ENCODE results near the gene FNIP2.
"Not testable (repeated sequence)": the region's sequence is repeated elsewhere in the genome, so short reads cannot be mapped to it uniquely, and the experiment has no call there.

Gene FNIP2

GRCh38 chr4:158819942-158820786 is 51.3 kb downstream of the FNIP2 start:
- Mint-ChIP-seq H3K4me1 (ENCODE audit: low read depth) (peaks cover 46% of the 10 kb centered on the region), H3K27ac (no peak overlapping the region), H3K27me3 (ENCODE audit: low read depth) (no peaks in the 10 kb centered on the region), H3K4me3 (no peak overlapping the region), H3K9me3 (no peaks in the 10 kb centered on the region), H3K36me3 (ENCODE audit: low read depth) (peaks cover 2% of the 10 kb centered on the region)
- DNase-seq (ENCODE audit: low spot score): no peak

GRCh38 chr4:158821228-158821971 is 52.6 kb downstream of the FNIP2 start:
- DNase-seq (ENCODE audit: low spot score): no peak
- Mint-ChIP-seq H3K4me1 (ENCODE audit: low read depth) (peaks cover 59% of the 10 kb centered on the region), H3K4me3 (no peak overlapping the region), H3K27me3 (ENCODE audit: low read depth) (no peaks in the 10 kb centered on the region), H3K9me3 (no peaks in the 10 kb centered on the region), H3K36me3 (ENCODE audit: low read depth) (peaks cover 3% of the 10 kb centered on the region), H3K27ac (no peak overlapping the region)

- Mint-ChIP-seq H3K9me3 (no peaks in the 10 kb centered on the region), H3K27ac (no peak overlapping the region), H3K4me1 (ENCODE audit: low read depth) (peaks cover 61% of the 10 kb centered on the region)
Measured at GRCh38 chr4:158822348-158822747, 53.5 kb downstream of the FNIP2 start.

GRCh38 chr4:158823461-158823873 is 54.6 kb downstream of the FNIP2 start:
- H3K36me3 Mint-ChIP-seq (ENCODE audit: low read depth): peaks cover 5% of the 10 kb centered on the region
- no peak overlapping the region for H3K27ac Mint-ChIP-seq
- H3K27me3 Mint-ChIP-seq (ENCODE audit: low read depth): no peaks in the 10 kb centered on the region
- DNase-seq (ENCODE audit: low spot score): no peak
- peaks cover 62% of the 10 kb centered on the region for H3K4me1 Mint-ChIP-seq (ENCODE audit: low read depth)
- H3K4me3 Mint-ChIP-seq: no peak overlapping the region
- no peaks in the 10 kb centered on the region for H3K9me3 Mint-ChIP-seq

More at GRCh38 chr4:158822348-158822747, 53.5 kb downstream of the FNIP2 start:
- Mint-ChIP-seq H3K27me3 (ENCODE audit: low read depth) (no peaks in the 10 kb centered on the region), H3K4me3 (no peak overlapping the region), H3K36me3 (ENCODE audit: low read depth) (peaks cover 3% of the 10 kb centered on the region)
- no peak for DNase-seq (ENCODE audit: low spot score)

GRCh38 chr4:158824425-158825274 is 55.8 kb downstream of the FNIP2 start:
- no peaks in the 10 kb centered on the region for H3K9me3 Mint-ChIP-seq
- DNase-seq (ENCODE audit: low spot score): no peak
- no peaks in the 10 kb centered on the region for H3K27me3 Mint-ChIP-seq (ENCODE audit: low read depth)
- peaks cover 13% of the 10 kb centered on the region for H3K36me3 Mint-ChIP-seq (ENCODE audit: low read depth)
- H3K4me3 Mint-ChIP-seq: peak overlapping the region; percentile 27
- H3K4me1 Mint-ChIP-seq (ENCODE audit: low read depth): peaks cover 59% of the 10 kb centered on the region
- peak overlapping the region; percentile 62 for H3K27ac Mint-ChIP-seq

- Mint-ChIP-seq H3K36me3 (ENCODE audit: low read depth) (peaks cover 19% of the 10 kb centered on the region), H3K27ac (no peak overlapping the region), H3K4me1 (ENCODE audit: low read depth) (peaks cover 56% of the 10 kb centered on the region)
Measured at GRCh38 chr4:158825433-158826036, 56.7 kb downstream of the FNIP2 start.

GRCh38 chr4:158826057-158826456 is 57.2 kb downstream of the FNIP2 start:
- Mint-ChIP-seq H3K9me3 (no peaks in the 10 kb centered on the region), H3K27ac (peak overlapping the region; percentile 66), H3K4me1 (ENCODE audit: low read depth) (peaks cover 56% of the 10 kb centered on the region), H3K4me3 (peak overlapping the region; percentile 70), H3K27me3 (ENCODE audit: low read depth) (no peaks in the 10 kb centered on the region), H3K36me3 (ENCODE audit: low read depth) (peaks cover 24% of the 10 kb centered on the region)
- DNase-seq (ENCODE audit: low spot score): no peak

More at GRCh38 chr4:158825433-158826036, 56.7 kb downstream of the FNIP2 start:
- Mint-ChIP-seq H3K9me3 (no peaks in the 10 kb centered on the region), H3K27me3 (ENCODE audit: low read depth) (no peaks in the 10 kb centered on the region), H3K4me3 (peak overlapping the region; percentile 70)
- DNase-seq (ENCODE audit: low spot score): no peak

- Mint-ChIP-seq H3K27me3 (ENCODE audit: low read depth) (no peaks in the 10 kb centered on the region), H3K4me3 (peak overlapping the region; percentile 70), H3K36me3 (ENCODE audit: low read depth) (peaks cover 24% of the 10 kb centered on the region), H3K4me1 (ENCODE audit: low read depth) (peaks cover 53% of the 10 kb centered on the region), H3K9me3 (no peaks in the 10 kb centered on the region), H3K27ac (peak overlapping the region; percentile 76)
- no peak for DNase-seq (ENCODE audit: low spot score)
Measured at GRCh38 chr4:158826882-158827281, 58.1 kb downstream of the FNIP2 start.

- H3K27ac Mint-ChIP-seq: peak overlapping the region; percentile 22
- H3K27me3 Mint-ChIP-seq (ENCODE audit: low read depth): no peaks in the 10 kb centered on the region
- DNase-seq (ENCODE audit: low spot score): no peak
- H3K4me1 Mint-ChIP-seq (ENCODE audit: low read depth): peaks cover 53% of the 10 kb centered on the region
- H3K4me3 Mint-ChIP-seq: peak overlapping the region; percentile 70
- H3K36me3 Mint-ChIP-seq (ENCODE audit: low read depth): peaks cover 24% of the 10 kb centered on the region
- H3K9me3 Mint-ChIP-seq: no peaks in the 10 kb centered on the region
Measured at GRCh38 chr4:158827543-158827981, 58.7 kb downstream of the FNIP2 start.

- H3K9me3 Mint-ChIP-seq; H3K4me3 Mint-ChIP-seq; H3K27ac Mint-ChIP-seq; DNase-seq (ENCODE audit: low spot score); H3K27me3 Mint-ChIP-seq (ENCODE audit: low read depth): not testable (repeated sequence)
- Mint-ChIP-seq H3K36me3 (ENCODE audit: low read depth) (peaks cover 28% of the 10 kb centered on the region), H3K4me1 (ENCODE audit: low read depth) (peaks cover 53% of the 10 kb centered on the region)
Measured at GRCh38 chr4:158828151-158828550, 59.3 kb downstream of the FNIP2 start.

- Mint-ChIP-seq H3K27me3 (ENCODE audit: low read depth) (no peaks in the 10 kb centered on the region), H3K27ac (no peak overlapping the region), H3K4me3 (no peak overlapping the region), H3K4me1 (ENCODE audit: low read depth) (peaks cover 49% of the 10 kb centered on the region), H3K36me3 (ENCODE audit: low read depth) (peaks cover 35% of the 10 kb centered on the region), H3K9me3 (no peaks in the 10 kb centered on the region)
- no peak for DNase-seq (ENCODE audit: low spot score)
Measured at GRCh38 chr4:158829254-158829653, 60.4 kb downstream of the FNIP2 start.

- peaks cover 44% of the 10 kb centered on the region for H3K36me3 Mint-ChIP-seq (ENCODE audit: low read depth)
- no peak for DNase-seq (ENCODE audit: low spot score)
- peaks cover 18% of the 10 kb centered on the region for H3K4me1 Mint-ChIP-seq (ENCODE audit: low read depth)
- H3K4me3 Mint-ChIP-seq: no peak overlapping the region
- H3K27ac Mint-ChIP-seq: no peak overlapping the region
- H3K27me3 Mint-ChIP-seq (ENCODE audit: low read depth): no peaks in the 10 kb centered on the region
- H3K9me3 Mint-ChIP-seq: no peaks in the 10 kb centered on the region
Measured at GRCh38 chr4:158833602-158834001, 64.8 kb downstream of the FNIP2 start.
